Adrenal gland (tissue), 12 donors: Measurements from ENCODE around the gene RPA3. TPM values are rescaled to one million over a fixed set of nuclear protein-coding genes. Genes with fewer than 3 reads are reported as not detected.

Experiments
- DNase-seq, 7 donors: peaks; one replicate each; pipeline ENCODE4 v3.0.0-alpha.2; 2019 to 2020
- H3K27ac ChIP-seq, 5 donors: fragments of 200-600 bp; sonication (generic) in 4 of 5; 1 replicate in 3 of 5; 2 replicates in 2 of 5; pipeline versions ENCODE4 v1.5.1 to v1.8.0; 2016 to 2020; ENCODE audit warnings: mild to moderate bottlenecking in 1 of 5
- H3K27me3 ChIP-seq: fragments of 200-600 bp; 2 replicates; pipeline ENCODE4 v1.8.0; 2021
- H3K36me3 ChIP-seq, 2 donors: fragments of 200-600 bp; replicated peaks in 1 of 2; 1 replicate in 1 of 2; 2 replicates in 1 of 2; pipeline versions ENCODE4 v1.5.1 to v1.8.0; 2018 to 2022
- H3K4me1 ChIP-seq, 2 donors: fragments of 200-600 bp; replicated peaks in 1 of 2; 1 replicate in 1 of 2; 2 replicates in 1 of 2; pipeline versions ENCODE4 v1.5.1 to v1.8.0; 2018 to 2021
- H3K4me3 ChIP-seq, 4 donors: fragments of 200-600 bp; sonication (generic) in 3 of 4; one replicate each; pipeline ENCODE4 v1.5.1; 2016 to 2018
- H3K9me3 ChIP-seq, 3 donors: fragments of 200-600 bp; sonication (generic) in 1 of 3; replicated peaks in 1 of 3; 1 replicate in 2 of 3; 2 replicates in 1 of 3; pipeline versions ENCODE4 v1.5.1 to v1.8.0; 2016 to 2021
- POLR2A ChIP-seq, 2 donors: fragments of 450-650 bp; IDR thresholded peaks; one replicate each; pipeline ENCODE4 v1.6.1; 2017; ENCODE audit warnings: antibody characterized with exemption in 2 of 2, mild to moderate bottlenecking in 2 of 2, moderate library complexity in 1 of 2
- WGBS, 4 donors: extraction: QIAGEN DNeasy Blood & Tissue Kit in 2 of 4; methylation state at CpG; one replicate each; pipeline versions ENCODE4 v1.1.5 to v1.1.7; 2013 to 2017; 5-methylcytosine and 5-hydroxymethylcytosine counted together
- intact Hi-C, 2 donors: fragments of 100-400 bp; cut with DNase I; formaldehyde crosslinking; loops; one replicate each; pipeline versions ENCODE4 v1.14.1 to v1.15.0; 2022 to 2023
- polyA plus RNA-seq, 3 donors: library from polyadenylated mRNA; stranded (reverse); fragments of 200-250 nt in 2 of 3; fragments of 350-450 nt in 1 of 3; fragmentation: Illumina TruSeq in 1 of 3; extraction: RNeasy Lipid Tissue Mini Kit (QIAGEN cat#74804) in 1 of 3; gene quantifications; one replicate each; pipeline ENCODE4 v1.2.3, GENCODE V29; 2013 to 2014
- total RNA-seq, 9 donors: library from RNA; depleted of rRNA in 4 of 9; stranded (reverse); fragments of >200 nt in 4 of 9; fragments of 120-200 nt in 1 of 9; fragmentation: NEBNext Ultra II Directional in 1 of 9; extraction: Animal tissue kit (Norgen Biotek cat#: 25700) in 1 of 9; gene quantifications; one replicate each; pipeline versions ENCODE4 v1.1.0 to v1.2.4, GENCODE V29; 2013 to 2023
- TF ChIP-seq, protein P1 (sequence below), 6 experiments: fragments of 450-650 bp in 4 of 6; fragments of 200-600 bp in 2 of 6; sonication (generic) in 1 of 6; IDR thresholded peaks; 1 replicate in 5 of 6; 2 replicates in 1 of 6; pipeline versions ENCODE4 v1.5.1 to v1.8.0; 2016 to 2021; ENCODE audit warnings: antibody characterized with exemption in 6 of 6, mild to moderate bottlenecking in 2 of 6, moderate library complexity in 1 of 6
- donor health status: healthy with polysubstance abuse.
- donor health status: Bipolar disorder and iron deficiency.
- donor health status: DM: yes; HTN: yes; CAD: no.
- donor health status: DM: no; HTN: no; CAD: no.
- donor health status: DM: no; HTN: no; CAD: no.
- donor health status: DM: yes; HTN: yes; CAD: no.

Gene RPA3
- total and polyA plus RNA-seq, 12 donors: 15.3 to 52.5 (median 31.1) TPM

- no peak overlapping the region for H3K27ac ChIP-seq
- WGBS, 4 donors: 81 to 93% (median 85%) methylated on average over 6 of the region's 6 CpGs
- no peaks in the 10 kb centered on the region for H3K36me3 ChIP-seq
- no peak overlapping the region for H3K4me3 ChIP-seq
- DNase-seq: no peak
- no peaks in the 10 kb centered on the region for H3K9me3 ChIP-seq
- H3K27me3 ChIP-seq: no peaks in the 10 kb centered on the region
- peaks cover 0 to 9% of the 10 kb centered on the region in 2 donors for H3K4me1 ChIP-seq
- TF ChIP-seq POLR2A (IDR thresholded peaks at IDR 0.05): no peak
- TF ChIP-seq, protein P1, sequence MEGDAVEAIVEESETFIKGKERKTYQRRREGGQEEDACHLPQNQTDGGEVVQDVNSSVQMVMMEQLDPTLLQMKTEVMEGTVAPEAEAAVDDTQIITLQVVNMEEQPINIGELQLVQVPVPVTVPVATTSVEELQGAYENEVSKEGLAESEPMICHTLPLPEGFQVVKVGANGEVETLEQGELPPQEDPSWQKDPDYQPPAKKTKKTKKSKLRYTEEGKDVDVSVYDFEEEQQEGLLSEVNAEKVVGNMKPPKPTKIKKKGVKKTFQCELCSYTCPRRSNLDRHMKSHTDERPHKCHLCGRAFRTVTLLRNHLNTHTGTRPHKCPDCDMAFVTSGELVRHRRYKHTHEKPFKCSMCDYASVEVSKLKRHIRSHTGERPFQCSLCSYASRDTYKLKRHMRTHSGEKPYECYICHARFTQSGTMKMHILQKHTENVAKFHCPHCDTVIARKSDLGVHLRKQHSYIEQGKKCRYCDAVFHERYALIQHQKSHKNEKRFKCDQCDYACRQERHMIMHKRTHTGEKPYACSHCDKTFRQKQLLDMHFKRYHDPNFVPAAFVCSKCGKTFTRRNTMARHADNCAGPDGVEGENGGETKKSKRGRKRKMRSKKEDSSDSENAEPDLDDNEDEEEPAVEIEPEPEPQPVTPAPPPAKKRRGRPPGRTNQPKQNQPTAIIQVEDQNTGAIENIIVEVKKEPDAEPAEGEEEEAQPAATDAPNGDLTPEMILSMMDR (IDR thresholded peaks at IDR 0.05): no peak
- intact Hi-C loops: no loop called here
Observed at GRCh38 chr7:7675686-7676085, 42.7 kb downstream of the RPA3 start.

- DNase-seq: no peak
- Histone ChIP-seq H3K9me3 (no peaks in the 10 kb centered on the region), H3K4me3 (no peak overlapping the region), H3K4me1 (peaks cover 0 to 9% of the 10 kb centered on the region in 2 donors), H3K36me3 (no peaks in the 10 kb centered on the region), H3K27me3 (no peaks in the 10 kb centered on the region), H3K27ac (no peak overlapping the region)
- TF ChIP-seq, protein P1 (IDR thresholded peaks at IDR 0.05): no peak
- TF ChIP-seq POLR2A (IDR thresholded peaks at IDR 0.05): no peak
- 78 to 85% (median 82%) methylated on average over 2 of the region's 2 CpGs for WGBS, 4 donors
- intact Hi-C loops: no loop called here
Observed at GRCh38 chr7:7673240-7673550, 45.2 kb downstream of the RPA3 start.

GRCh38 chr7:7672545-7673239 is 45.7 kb downstream of the RPA3 start:
- H3K27me3 ChIP-seq: no peaks in the 10 kb centered on the region
- H3K9me3 ChIP-seq: no peaks in the 10 kb centered on the region
- no peaks in the 10 kb centered on the region for H3K36me3 ChIP-seq
- H3K4me3 ChIP-seq: no peak overlapping the region
- H3K27ac ChIP-seq: no peak overlapping the region
- DNase-seq: no peak
- TF ChIP-seq POLR2A (IDR thresholded peaks at IDR 0.05): no peak
- TF ChIP-seq, protein P1 (IDR thresholded peaks at IDR 0.05): no peak
- intact Hi-C loops: no loop called here
- H3K4me1 ChIP-seq: peaks cover 0 to 9% of the 10 kb centered on the region in 2 donors
- WGBS, 4 donors: 78 to 86% (median 81%) methylated on average over 6 of the region's 6 CpGs

- Histone ChIP-seq H3K9me3 (no peaks in the 10 kb centered on the region), H3K4me1 (peaks cover 0 to 16% of the 10 kb centered on the region in 2 donors), H3K27ac (no peak overlapping the region), H3K4me3 (no peak overlapping the region), H3K27me3 (no peaks in the 10 kb centered on the region), H3K36me3 (no peaks in the 10 kb centered on the region)
- DNase-seq: no peak
- intact Hi-C loops: no loop called here
- TF ChIP-seq, protein P1 (IDR thresholded peaks at IDR 0.05): no peak
- no peak for TF ChIP-seq POLR2A (IDR thresholded peaks at IDR 0.05)
- WGBS, 4 donors: 51 to 78% (median 70%) methylated on average over 3 of the region's 3 CpGs
Observed at GRCh38 chr7:7671361-7671760, 47.0 kb downstream of the RPA3 start.
